Astrocyte of the hippocampus (primary cell): ENCODE measurements around the gene VAPA.

Experiments used
- DNase-seq: peaks from one replicate; pipeline ENCODE4 v3.0.0; 2011; ENCODE audit warnings: low read depth, low spot score

Gene VAPA

DNA sequence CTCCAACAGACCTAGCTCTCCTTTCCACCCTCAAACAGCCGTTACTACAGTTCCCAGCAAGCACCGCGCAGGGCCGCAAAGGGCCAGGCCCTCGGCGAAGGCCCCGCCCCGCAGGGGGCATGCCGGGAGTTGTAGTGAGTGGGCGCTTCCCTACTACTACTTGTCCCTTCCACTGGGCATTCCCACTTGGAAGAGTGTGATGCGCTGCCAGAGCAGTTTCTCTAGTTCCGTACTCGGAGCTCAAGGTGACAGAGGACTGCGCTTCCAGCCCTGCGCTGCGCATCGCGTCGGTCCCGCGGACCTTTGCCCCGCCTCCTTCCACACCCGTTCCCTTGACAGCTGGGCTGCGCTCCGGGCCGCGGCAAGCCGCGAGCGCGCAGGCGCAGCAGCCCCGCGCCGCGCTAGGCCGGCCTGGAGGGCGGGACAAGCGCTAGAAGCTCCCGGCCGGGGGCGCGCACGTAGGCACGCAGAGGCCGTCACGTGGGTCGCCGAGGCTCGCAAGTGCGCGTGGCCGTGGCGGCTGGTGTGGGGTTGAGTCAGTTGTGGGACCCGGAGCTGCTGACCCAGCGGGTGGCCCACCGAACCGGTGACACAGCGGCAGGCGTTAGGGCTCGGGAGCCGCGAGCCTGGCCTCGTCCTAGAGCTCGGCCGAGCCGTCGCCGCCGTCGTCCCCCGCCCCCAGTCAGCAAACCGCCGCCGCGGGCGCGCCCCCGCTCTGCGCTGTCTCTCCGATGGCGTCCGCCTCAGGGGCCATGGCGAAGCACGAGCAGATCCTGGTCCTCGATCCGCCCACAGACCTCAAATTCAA is at the start of gene VAPA:
Gene VAPA (plus strand): TSS at position 491 of the 808 bp plus-strand sequence. CDS start 241 bp downstream, at position 732.
- DNase-seq = peak; percentile 99

GRCh38 chr18:9865764-9866490 is 47.9 kb upstream of the VAPA start:
- no peak for DNase-seq

DNA sequence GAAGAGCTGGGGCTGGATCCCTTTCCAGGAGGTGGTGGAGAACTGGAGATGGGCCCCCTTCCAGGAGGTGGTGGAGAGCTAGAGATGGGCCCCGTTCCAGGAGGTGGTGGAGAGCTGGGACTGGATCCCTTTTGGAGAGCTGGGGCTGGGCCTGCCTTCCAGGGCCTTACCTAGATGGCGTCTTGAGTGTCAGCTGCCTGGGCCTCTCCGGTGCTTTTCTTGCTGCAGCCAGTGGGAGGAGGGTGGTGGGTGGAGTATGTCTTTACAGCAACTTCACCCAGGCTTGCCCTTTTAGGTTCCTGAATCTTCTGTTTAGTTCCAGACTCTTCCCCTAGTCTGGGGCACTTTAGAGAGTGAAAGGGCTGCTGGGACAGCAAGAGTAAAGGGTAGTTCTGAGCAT is 47.2 kb upstream of the VAPA start:
- DNase-seq = no peak

DNA sequence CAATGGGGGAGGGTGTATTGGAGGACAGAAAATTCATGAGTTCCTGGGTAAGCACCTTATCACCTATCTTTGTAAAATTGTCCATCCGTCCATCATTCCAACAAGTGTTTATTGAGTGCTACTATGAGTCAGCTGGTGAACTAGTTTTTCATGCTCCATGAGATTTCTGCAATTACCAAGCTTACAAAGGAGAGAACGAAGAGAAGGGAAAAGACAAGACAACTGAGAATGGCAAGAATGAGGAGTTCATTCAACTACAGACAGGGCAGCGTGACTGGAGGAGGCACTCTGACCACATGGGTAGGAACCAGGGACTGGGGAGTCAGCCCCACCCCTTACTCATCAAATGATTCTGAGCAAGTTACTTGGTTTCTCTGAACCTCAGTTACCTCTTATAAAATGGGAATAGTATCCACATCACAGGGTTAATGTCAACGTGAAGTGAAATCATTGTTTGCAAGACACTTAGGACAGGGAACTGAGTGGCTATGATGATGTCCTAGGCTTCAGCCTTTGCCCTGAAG is 46.7 kb upstream of the VAPA start:
- DNase-seq = peak; percentile 15

- DNase-seq = peak; percentile 20
Measured at GRCh38 chr18:9868857-9869714, 44.7 kb upstream of the VAPA start.

GRCh38 chr18:9869715-9870430 is 43.9 kb upstream of the VAPA start:
- DNase-seq = peak; percentile 48

DNA sequence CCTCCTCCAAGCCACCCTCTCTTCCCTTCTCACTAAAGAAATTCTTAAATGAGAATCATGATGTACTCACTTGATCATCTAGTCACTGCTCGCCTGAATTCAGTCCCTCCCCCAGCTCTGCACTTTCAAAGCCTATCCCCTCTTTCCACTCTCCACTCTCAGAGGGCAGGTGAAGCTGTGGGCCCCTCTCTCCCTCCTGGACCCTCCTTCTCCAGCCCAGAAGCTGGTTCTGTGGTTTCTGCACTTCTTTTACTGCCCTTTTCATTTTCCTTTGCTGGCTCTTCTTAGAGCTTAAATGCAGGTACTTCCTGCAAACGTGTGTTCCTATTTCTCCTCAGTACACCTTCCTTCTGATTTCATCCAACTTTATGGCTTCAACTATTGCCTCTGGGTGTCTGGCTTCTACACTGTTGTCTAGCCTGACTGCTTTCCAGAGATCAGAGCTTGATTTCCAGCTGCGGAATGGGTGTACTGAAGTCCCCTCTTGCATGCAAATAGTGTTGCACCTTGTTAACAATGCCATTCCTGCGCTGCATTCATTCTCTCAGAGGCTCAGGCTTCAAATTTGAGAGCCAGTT is 43.3 kb upstream of the VAPA start:
- DNase-seq = no peak

DNA sequence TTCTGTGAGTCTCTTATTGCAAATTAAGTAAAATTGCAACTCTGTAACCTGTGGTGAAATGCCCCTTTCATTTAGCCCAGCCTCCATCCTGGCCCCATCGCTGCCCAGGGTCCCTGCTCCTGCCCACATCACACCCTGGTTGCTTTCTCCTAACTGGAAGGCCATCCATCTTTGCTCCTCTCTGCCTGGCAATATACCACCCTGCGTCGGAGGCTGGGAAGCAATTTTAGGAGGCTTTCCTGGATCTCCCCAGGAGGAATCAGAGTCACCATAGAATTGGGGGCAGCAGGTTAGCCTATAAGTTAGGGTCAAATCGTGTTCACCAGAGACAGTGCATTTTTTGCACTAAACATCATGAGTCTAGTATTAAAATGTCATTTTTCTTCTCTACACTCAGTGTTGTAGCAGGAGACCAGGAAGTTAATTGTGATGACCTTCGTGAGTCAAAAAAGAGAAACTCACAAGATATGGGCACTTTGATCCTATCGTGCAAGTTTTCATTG is 42.5 kb upstream of the VAPA start:
- DNase-seq = no peak

GRCh38 chr18:9872823-9873222 is 41.0 kb upstream of the VAPA start:
- no peak for DNase-seq

DNA sequence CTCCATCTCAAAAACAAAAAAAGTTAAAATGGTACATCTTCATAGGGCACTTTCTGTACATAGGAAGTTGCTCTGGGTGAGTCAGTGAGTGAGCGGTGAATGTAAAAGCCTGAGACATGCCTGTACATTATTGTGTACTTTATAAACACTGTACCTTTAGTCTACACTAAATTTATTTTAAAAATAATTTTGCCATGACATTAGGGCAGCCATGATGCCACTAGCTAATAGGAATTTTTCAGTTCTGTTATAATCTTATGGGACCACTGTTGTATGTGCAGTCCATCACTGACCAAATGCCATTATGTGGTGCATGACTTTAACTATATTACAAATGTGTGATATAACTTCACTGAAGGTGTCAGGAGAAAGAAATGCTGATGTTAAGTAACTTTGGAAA is 39.1 kb upstream of the VAPA start:
- DNase-seq = no peak

- peak; percentile 5 for DNase-seq
Measured at GRCh38 chr18:9876212-9876866, 37.5 kb upstream of the VAPA start.

DNA sequence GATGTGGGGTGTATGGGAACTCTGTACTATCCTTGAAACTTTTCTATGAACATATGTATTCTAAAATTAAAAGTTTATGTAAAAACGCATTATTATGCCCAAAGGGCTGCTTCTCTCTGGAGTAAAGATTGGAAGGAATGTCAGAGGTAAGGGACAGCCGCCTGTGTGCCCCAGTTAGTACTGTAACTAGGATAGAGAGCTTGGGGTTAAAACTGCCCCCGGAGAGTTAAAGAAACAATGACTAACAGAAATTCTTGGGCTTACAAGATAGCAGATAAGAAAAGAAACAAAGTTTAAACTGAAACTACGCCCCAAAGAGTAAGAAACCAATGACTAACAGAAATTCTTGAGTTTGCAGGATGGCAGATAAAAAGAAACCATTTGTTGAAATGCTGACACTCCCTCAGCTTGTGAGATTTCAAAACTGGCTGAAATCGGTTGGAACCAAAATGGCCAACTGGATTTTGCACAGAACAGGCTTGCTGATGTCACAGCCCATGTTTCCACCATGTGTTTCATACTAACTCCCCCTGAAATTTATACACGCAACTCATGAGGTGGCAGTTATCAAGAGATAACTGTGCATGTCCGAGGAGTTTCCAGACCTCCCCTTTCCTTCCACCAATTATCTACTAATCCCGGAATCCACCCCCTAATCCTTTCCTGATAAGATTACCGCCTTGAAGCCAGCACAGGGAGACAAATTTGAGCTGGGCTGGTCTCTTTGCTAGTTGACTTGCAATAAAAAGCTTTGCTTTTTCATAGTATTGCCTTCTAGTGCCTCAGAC is 36.8 kb upstream of the VAPA start:
- peak; percentile 87 for DNase-seq

DNA sequence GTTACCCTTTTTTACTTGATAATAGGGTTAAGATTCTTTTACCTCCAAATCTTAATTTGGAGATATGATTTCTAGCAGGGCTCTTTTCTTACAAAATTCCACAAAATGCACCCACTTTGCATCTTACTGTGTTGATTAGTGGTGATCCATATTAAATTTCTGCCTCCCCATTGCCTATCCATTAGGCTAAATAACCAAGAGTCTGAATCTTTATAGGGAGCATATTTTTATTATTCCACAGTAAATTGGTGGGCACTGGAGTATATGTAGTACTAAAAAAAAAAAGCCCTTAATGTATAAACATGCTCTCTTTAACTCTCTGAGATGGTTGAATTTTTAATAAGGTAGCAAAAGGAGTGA is 36.2 kb upstream of the VAPA start:
- no peak for DNase-seq

- DNase-seq = no peak
Measured at GRCh38 chr18:9878095-9878494, 35.7 kb upstream of the VAPA start.

DNA sequence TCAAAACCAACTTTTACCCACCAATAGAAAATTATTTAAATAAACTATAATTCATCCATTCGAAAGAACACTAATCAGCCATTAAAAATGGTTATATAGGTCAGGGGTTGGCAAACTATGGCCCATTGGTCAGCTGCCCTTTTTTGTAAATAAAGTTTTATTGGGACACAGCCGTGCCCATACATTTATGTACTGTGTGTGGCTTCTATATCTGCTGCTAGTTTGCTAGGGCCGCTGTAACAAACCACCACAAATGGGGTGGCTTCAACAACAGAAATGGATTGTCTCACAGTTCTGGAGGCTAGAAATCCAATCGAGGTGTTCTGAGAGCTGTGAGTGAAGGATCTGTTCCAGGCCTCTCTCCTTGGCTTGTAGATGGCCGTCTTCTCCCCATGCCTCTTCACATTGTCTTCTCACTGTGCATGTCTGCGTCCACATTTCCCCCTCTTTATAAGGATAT is 35.0 kb upstream of the VAPA start:
- DNase-seq = no peak

- no peak for DNase-seq
Measured at GRCh38 chr18:9884090-9884489, 29.7 kb upstream of the VAPA start.

GRCh38 chr18:9884532-9885140 is 29.2 kb upstream of the VAPA start:
- DNase-seq = no peak

GRCh38 chr18:9885170-9886004 is 28.4 kb upstream of the VAPA start, which contains the start of gene TXNDC2:
TXNDC2 (plus strand) TSS chr18:9885973; CDS start chr18:9886681, 708 bp downstream.
- no peak for DNase-seq
